Epithelial cell of esophagus (primary cell): ENCODE measurements around the gene NEBL.

ENCODE experiments used
- DNase-seq: peaks from one replicate; pipeline ENCODE4 v3.0.0; 2010; ENCODE audit warnings: low read depth
- H3K4me3 ChIP-seq: 2 replicates; pipeline ENCODE4 v1.5.1; 2011; ENCODE audit warnings: mild to moderate bottlenecking, low read length, control low read depth
- TF ChIP-seq, protein P1 (sequence below): IDR thresholded peaks from 2 replicates; pipeline ENCODE4 v1.5.1; 2011; ENCODE audit warnings: low read depth, mild to moderate bottlenecking, low read length, control low read depth, inconsistent platforms; ENCODE audit not compliant: insufficient read depth; ENCODE audit errors: missing control alignments

Gene NEBL

DNA sequence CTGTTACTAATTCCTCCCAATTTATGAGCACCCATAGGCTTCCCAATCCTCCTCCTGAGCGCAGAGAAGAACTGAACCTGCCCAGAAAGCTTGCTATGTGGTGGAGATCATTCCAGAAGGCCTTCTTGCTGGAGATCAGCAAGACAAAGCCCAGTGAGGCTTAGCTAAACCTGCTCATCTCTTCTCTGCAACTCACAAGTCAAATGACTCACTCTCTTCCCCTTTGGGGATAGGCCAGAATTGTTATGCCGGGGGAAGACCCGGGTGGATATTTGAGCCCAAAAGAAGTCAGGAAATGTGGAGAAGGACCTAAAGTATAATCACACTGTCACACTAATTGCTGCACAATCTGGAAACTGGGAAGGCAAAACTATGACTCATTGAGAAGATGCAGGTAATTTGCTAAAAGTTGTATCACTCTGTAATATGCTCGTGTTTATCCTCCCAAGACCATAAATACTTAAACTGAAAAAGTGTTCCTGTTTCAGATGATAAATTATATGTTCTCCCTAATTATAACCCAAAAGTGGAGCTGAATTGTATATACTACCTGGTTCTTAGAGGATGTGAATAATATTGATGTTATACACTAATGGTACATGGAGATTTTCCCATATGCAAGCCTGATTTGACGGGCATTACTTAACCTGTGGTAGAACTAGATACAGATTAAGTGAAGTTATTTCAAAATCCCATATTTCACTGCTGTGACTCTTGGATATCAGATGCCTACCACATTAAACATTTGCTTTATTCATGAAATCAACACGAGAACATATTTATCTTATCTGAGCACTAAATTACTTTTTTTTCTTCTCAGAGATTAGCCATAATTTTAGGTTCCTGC is 6.4 kb downstream of the NEBL start:
- peak; percentile 47 for DNase-seq
- H3K4me3 ChIP-seq: no peak overlapping the region
- TF ChIP-seq, protein P1, sequence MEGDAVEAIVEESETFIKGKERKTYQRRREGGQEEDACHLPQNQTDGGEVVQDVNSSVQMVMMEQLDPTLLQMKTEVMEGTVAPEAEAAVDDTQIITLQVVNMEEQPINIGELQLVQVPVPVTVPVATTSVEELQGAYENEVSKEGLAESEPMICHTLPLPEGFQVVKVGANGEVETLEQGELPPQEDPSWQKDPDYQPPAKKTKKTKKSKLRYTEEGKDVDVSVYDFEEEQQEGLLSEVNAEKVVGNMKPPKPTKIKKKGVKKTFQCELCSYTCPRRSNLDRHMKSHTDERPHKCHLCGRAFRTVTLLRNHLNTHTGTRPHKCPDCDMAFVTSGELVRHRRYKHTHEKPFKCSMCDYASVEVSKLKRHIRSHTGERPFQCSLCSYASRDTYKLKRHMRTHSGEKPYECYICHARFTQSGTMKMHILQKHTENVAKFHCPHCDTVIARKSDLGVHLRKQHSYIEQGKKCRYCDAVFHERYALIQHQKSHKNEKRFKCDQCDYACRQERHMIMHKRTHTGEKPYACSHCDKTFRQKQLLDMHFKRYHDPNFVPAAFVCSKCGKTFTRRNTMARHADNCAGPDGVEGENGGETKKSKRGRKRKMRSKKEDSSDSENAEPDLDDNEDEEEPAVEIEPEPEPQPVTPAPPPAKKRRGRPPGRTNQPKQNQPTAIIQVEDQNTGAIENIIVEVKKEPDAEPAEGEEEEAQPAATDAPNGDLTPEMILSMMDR: no peak

DNA sequence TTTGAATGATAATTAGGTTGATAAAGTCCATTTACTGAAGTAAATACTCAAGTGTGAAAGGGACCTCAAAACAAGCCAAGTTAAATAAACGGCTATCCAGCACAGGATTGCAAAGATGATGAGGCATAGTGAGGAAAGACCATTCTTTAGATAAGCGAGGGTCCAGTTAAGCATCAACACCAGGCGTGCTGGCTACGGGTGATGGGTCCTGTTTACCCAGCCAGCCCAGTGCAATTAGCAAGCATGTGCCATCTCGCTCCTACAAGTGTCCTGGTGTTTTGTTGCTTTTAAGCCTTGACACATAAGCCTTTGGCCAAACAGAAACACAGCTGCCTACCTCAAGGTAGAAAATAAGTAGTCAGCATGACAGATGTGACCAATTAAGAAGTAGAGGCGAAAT is 7.1 kb downstream of the NEBL start:
- TF ChIP-seq, protein P1: no peak
- no peak overlapping the region for H3K4me3 ChIP-seq
- no peak for DNase-seq

DNA sequence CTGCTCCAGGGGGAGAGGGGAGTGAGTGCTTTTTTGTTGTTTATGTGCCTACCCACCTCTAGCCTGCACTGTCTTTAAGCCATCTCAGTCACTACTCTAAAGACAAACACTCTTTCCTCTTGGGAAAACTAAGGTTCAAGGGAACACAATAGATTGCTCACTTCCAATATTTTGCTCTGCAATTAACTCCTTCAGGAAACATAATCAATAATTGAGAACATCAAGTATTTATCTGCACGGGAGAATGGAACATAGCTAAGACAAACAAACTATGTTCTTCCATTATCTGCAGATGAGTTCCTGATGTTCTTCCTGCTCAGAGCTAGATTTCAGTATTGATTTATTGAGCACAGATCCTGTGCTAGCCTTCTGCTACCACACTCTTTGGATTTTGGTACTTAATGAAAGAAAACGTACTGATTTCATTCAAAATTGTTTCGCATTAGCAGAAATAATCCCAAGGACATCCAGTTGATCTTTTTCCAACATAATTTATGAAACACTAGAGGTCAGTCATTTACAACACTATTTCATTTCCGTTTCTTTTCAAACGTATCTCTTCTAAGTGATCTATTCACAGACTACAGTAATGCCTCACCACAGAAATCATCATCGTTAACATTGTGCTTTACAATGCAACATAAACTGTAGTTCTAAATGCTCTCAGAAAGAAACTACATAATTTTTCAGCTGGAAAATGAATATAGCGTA is 8.3 kb downstream of the NEBL start:
- TF ChIP-seq, protein P1: no peak
- no peak overlapping the region for H3K4me3 ChIP-seq
- DNase-seq: no peak

GRCh38 chr10:20887706-20888555 is 9.2 kb downstream of the NEBL start:
- H3K4me3 ChIP-seq: no peak overlapping the region
- no peak for DNase-seq
- TF ChIP-seq, protein P1: no peak

DNA sequence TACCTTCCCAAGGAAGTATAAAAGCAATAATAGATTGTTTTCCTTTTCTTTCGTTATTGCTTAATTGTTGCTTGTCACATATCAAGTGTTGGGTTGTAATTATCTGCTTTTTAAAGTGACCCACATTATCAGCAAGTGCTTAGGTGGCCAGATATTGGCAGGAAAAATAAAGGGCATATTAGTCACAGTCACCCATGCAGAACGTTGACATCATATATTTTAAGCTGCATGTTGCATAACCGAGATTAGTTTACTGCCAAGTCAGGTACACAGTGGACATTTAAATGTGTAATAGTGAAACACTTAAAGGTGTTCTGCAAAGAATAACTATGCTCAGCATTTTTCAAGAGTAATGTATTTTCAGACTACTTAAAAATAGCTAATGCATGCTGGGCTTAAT is 11.4 kb downstream of the NEBL start:
- DNase-seq: peak; percentile 90

GRCh38 chr10:20883552-20883951 is 13.6 kb downstream of the NEBL start:
- no peak for DNase-seq
- TF ChIP-seq, protein P1: no peak
- no peak overlapping the region for H3K4me3 ChIP-seq

More for the DNA sequence above, 11.4 kb downstream of the NEBL start:
- no peak overlapping the region for H3K4me3 ChIP-seq
- TF ChIP-seq, protein P1: no peak
